GM12878 (cell line): ENCODE results near the gene DYTN. TPM values are rescaled to one million over a fixed set of nuclear protein-coding genes. Genes with fewer than 3 reads are reported as not detected.

Experiments
- ATAC-seq: fragments of 200-7000 bp; cut with Tn5 transposase; 3 replicates; pipeline ENCODE4 v1.9.1; 2020; ENCODE audit warnings: mild to moderate bottlenecking, moderate library complexity
- BruUV-seq: library from RNA; stranded (reverse); fragments of 400-500 nt; replicated peaks from 2 replicates; lab custom pipeline; 2021; lab: Mats Ljungman, UMichigan
- CTCF ChIA-PET: fragments of 300-600 bp; sonication (Branson Sonifier 250); formaldehyde crosslinking; extraction: SDS; loops from one replicate; lab custom pipeline; 2021; ENCODE audit warnings: inconsistent platforms; lab: Yijun Ruan, JAX
- POLR2A ChIA-PET: fragments of 350-600 bp; formaldehyde crosslinking; extraction: SDS; loops from one replicate; lab custom pipeline; 2021; ENCODE audit warnings: inconsistent platforms; lab: Charles Lee
- RAD21 ChIA-PET: fragments of 300-600 bp; sonication (Branson Sonifier 250); formaldehyde crosslinking; loops from one replicate; lab custom pipeline; 2023; ENCODE audit warnings: antibody characterized with exemption; ENCODE audit not compliant: unreplicated experiment; lab: Charles Lee
- SMC1A ChIA-PET: fragments of 300-600 bp; sonication (Branson Sonifier 250); formaldehyde crosslinking; loops from one replicate; lab custom pipeline; 2023; ENCODE audit not compliant: unreplicated experiment, uncharacterized antibody; lab: Charles Lee
- DNase-seq: peaks from one replicate; pipeline ENCODE4 v3.0.0-alpha.2; 2011; ENCODE audit warnings: low read depth, low spot score
- FAIRE-seq: peaks from 3 replicates; lab custom pipeline; 2011; peaks lifted over from hg19 to GRCh38; lab: Jason Lieb, UNC
- H2AFZ ChIP-seq: 2 replicates; pipeline ENCODE4 v1.6.0; 2011; ENCODE audit warnings: low read depth, low read length, control low read depth; ENCODE audit not compliant: control insufficient read depth
- H3K27ac ChIP-seq: 2 replicates; pipeline ENCODE4 v1.5.1; 2011; ENCODE audit warnings: control low read depth; ENCODE audit not compliant: control insufficient read depth, insufficient read depth
- H3K27me3 ChIP-seq, 2 experiments: replicated peaks in 1 of 2; 2 replicates each; pipeline versions ENCODE4 v1.6.0 to v1.6.1; 2011; ENCODE audit warnings: low read length in 1 of 2; ENCODE audit not compliant: control insufficient read depth in 2 of 2, insufficient read depth in 2 of 2
- H3K36me3 ChIP-seq, 2 experiments: 2 replicates each; pipeline ENCODE4 v1.5.1; 2011; ENCODE audit warnings: low read length in 1 of 2; ENCODE audit not compliant: control insufficient read depth in 2 of 2, insufficient read depth in 2 of 2
- H3K4me1 ChIP-seq: 2 replicates; pipeline ENCODE4 v1.6.1; 2011; ENCODE audit warnings: mild to moderate bottlenecking, low read length, moderate library complexity, mixed read lengths; ENCODE audit not compliant: control insufficient read depth, insufficient read depth
- H3K4me2 ChIP-seq: 2 replicates; pipeline ENCODE4 v1.6.0; 2011; ENCODE audit warnings: control low read depth; ENCODE audit not compliant: control insufficient read depth, insufficient read depth
- H3K4me3 ChIP-seq: fragments of 200-600 bp; sonication (generic); 2 replicates; pipeline ENCODE4 v1.5.1; 2016
- H3K79me2 ChIP-seq: 2 replicates; pipeline ENCODE4 v1.6.0; 2011; ENCODE audit warnings: low read length; ENCODE audit not compliant: control insufficient read depth, insufficient read depth
- H3K9ac ChIP-seq: 2 replicates; pipeline ENCODE4 v1.8.0; 2011; ENCODE audit warnings: low read length, control low read depth, mixed read lengths; ENCODE audit not compliant: control insufficient read depth, insufficient read depth
- H3K9me3 ChIP-seq: replicated peaks from 3 replicates; pipeline ENCODE4 v1.5.1; 2011; ENCODE audit warnings: mild to moderate bottlenecking, low read length; ENCODE audit not compliant: control insufficient read depth, insufficient read depth
- H4K20me1 ChIP-seq: 2 replicates; pipeline ENCODE4 v1.6.0; 2011; ENCODE audit not compliant: control insufficient read depth, insufficient read depth
- BCL11A ChIP-seq: IDR thresholded peaks from 2 replicates; pipeline ENCODE4 v1.6.1; 2011; ENCODE audit warnings: low read depth, low read length
- BHLHE40 ChIP-seq, 2 experiments: fragments of 450-650 bp in 1 of 2; IDR thresholded peaks; 2 replicates each; pipeline ENCODE4 v1.6.1; 2011 to 2017; ENCODE audit warnings: low read depth in 2 of 2, borderline replicate concordance in 1 of 2, improper control_type of control experiment in 1 of 2, low read length in 1 of 2, mild to moderate bottlenecking in 1 of 2
- BMI1 ChIP-seq: fragments of 450-650 bp; IDR thresholded peaks from 2 replicates; pipeline ENCODE4 v1.6.1; 2016; ENCODE audit warnings: mild to moderate bottlenecking, moderate library complexity, borderline replicate concordance
- CREB1 ChIP-seq: IDR thresholded peaks from 2 replicates; pipeline ENCODE4 v1.6.1; 2012; ENCODE audit warnings: low read depth, mild to moderate bottlenecking, inconsistent platforms
- FOXM1 ChIP-seq: IDR thresholded peaks from 2 replicates; pipeline ENCODE4 v1.6.1; 2012; ENCODE audit warnings: low read depth, mild to moderate bottlenecking, inconsistent platforms, low read length, moderate library complexity
- NFXL1 ChIP-seq: fragments of 450-650 bp; IDR thresholded peaks from 2 replicates; pipeline ENCODE4 v1.6.1; 2017; ENCODE audit warnings: antibody characterized with exemption, mild to moderate bottlenecking, borderline replicate concordance
- NR2C2 ChIP-seq: IDR thresholded peaks from 2 replicates; pipeline ENCODE4 v1.6.1; 2011; ENCODE audit warnings: borderline replicate concordance, low read depth; ENCODE audit not compliant: control insufficient read depth, insufficient read length
- POLR2AphosphoS2 ChIP-seq: IDR thresholded peaks from 2 replicates; pipeline ENCODE4 v1.6.1; 2011; ENCODE audit warnings: low read depth, mild to moderate bottlenecking, low read length, improper control_type of control experiment, moderate library complexity
- RCOR1 ChIP-seq: conservative IDR thresholded peaks from 2 replicates; pipeline ENCODE4 v1.6.1; 2012; ENCODE audit warnings: low read depth, low read length, improper control_type of control experiment
- SMAD5 ChIP-seq: IDR thresholded peaks from 2 replicates; pipeline ENCODE4 v1.6.1; 2016; ENCODE audit warnings: antibody characterized with exemption, low read depth
- ZNF207 ChIP-seq: fragments of 450-650 bp; IDR thresholded peaks from 2 replicates; pipeline ENCODE4 v1.6.1; 2014; ENCODE audit warnings: antibody characterized with exemption, mild to moderate bottlenecking, borderline replicate concordance
- ZSCAN29 ChIP-seq: fragments of 450-650 bp; IDR thresholded peaks from 2 replicates; pipeline ENCODE4 v1.6.1; 2017; ENCODE audit warnings: mild to moderate bottlenecking, moderate library complexity
- WGBS: methylation state at CpG from one replicate; pipeline ENCODE4 v1.1.6; 2016; ENCODE audit warnings: low lambda C conversion rate; ENCODE audit not compliant: insufficient replicate concordance, insufficient coverage; ENCODE audit errors: missing lambda C conversion rate; 5-methylcytosine and 5-hydroxymethylcytosine counted together
- in situ Hi-C: fragments of 300-500 bp; cut with MboI; formaldehyde crosslinking; loops from 9 replicates; pipeline ENCODE4 v1.14.3; 2018; ENCODE audit warnings: mixed read lengths
- intact Hi-C: fragments of 100-400 bp; cut with micrococcal nuclease; formaldehyde crosslinking; loops from one replicate; pipeline ENCODE4 v1.14.2; 2022; ENCODE audit not compliant: unreplicated experiment
- polyA plus RNA-seq, 11 experiments: library from polyadenylated mRNA; depleted of rRNA in 4 of 11; unstranded in 6 of 11; stranded (reverse) in 5 of 11; fragments of >200 nt; fragmentation: Nextera tagmentation in 4 of 11; fragmentation: Illumina TruSeq in 1 of 11; extraction: Ambion mirVana in 4 of 11; extraction: Trizol in 1 of 11; gene quantifications; 1 replicate in 1 of 11; 2 replicates in 10 of 11; pipeline versions ENCODE4 v1.2.1 to v1.2.3, GENCODE V29; 2011 to 2016; ENCODE audit warnings: inconsistent platforms in 2 of 11, missing spikeins in 2 of 11, low read depth in 1 of 11
- total RNA-seq, 4 experiments: library from RNA; depleted of rRNA in 3 of 4; stranded (reverse); fragments of >200 nt in 3 of 4; fragmentation: Illumina TruSeq in 1 of 4; extraction: Trizol in 1 of 4; gene quantifications; 2 replicates each; pipeline versions ENCODE4 v1.2.1 to v1.2.3, GENCODE V29; 2013 to 2021
- TF ChIP-seq, protein P1 (sequence below), 3 experiments: IDR thresholded peaks in 2 of 3; conservative IDR thresholded peaks in 1 of 3; 2 replicates each; pipeline ENCODE4 v1.5.1; 2011; ENCODE audit warnings: low read depth in 3 of 3, low read length in 3 of 3, mild to moderate bottlenecking in 3 of 3, control low read depth in 2 of 3, moderate library complexity in 2 of 3, inconsistent platforms in 1 of 3, mixed read lengths in 1 of 3; ENCODE audit not compliant: control insufficient read depth in 2 of 3, insufficient read depth in 1 of 3; ENCODE audit errors: extremely low read depth in 1 of 3
- TF ChIP-seq, protein P2 (sequence below): fragments of 450-650 bp; IDR thresholded peaks from 2 replicates; pipeline ENCODE4 v1.6.1; 2014; ENCODE audit warnings: mild to moderate bottlenecking
- TF ChIP-seq, protein P3 (sequence below): IDR thresholded peaks from 2 replicates; pipeline ENCODE4 v1.6.1; 2012; ENCODE audit warnings: low read depth, low read length, improper control_type of control experiment
- TF ChIP-seq, protein P4 (sequence below): IDR thresholded peaks from 2 replicates; pipeline ENCODE4 v1.6.1; 2012; ENCODE audit warnings: low read length, inconsistent platforms

DYTN gene
- total and polyA plus RNA-seq, 10 of the 15 experiments (the other 5 are each of a cell fraction or from before 2014, with no cell fraction given): 0.02 to 0.32 (median 0.09) TPM; not detected in 3

DNA sequence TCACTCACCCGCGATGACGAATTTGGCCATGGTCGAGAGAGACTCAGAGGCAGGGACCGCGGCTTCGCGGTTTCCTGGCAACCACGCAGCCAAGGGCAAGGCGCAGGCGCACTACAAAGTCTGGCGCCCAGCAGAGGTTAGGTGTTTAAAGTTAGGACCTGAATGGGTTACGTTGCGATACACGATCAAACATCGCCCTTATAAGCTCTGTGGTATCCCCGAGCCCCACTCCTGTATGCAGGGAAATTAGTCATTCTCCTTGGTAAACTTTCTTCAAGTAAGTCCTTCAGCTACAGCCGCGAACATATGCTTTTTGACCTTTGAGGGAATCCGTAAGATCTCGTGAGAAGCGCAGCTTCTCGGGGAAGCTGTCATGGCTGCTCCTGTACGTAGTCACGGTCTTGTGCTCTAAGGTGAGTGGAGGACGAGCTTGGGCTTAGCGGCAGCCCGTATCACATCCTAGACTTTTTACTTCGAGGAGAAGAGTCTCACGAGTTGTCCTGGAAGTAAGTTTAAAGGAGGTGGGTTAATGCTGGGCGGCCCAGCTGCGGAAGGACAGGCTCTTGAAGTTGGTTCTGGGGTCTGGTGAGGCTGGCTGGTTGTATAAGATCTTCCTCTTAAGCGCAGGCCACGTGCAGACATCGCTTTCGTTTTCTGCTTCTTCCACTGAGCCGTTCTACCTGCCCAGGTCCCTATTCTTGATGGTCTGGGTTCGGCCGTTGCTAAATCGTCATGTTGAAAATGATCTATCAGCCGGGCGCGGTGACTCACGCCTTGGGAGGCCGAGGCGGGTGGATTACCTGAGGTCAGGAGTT lies 47.3 kb upstream of the DYTN start, which contains the start of the genes FASTKD2 and MDH1B:
Gene FASTKD2, plus strand, starts transcription at position 365 of the 815 bp plus-strand sequence. CDS start 1,088 bp downstream, outside the sequence.
Gene MDH1B, minus strand, starts transcription at position 87 of the 815 bp plus-strand sequence. Its CDS starts 57 bp downstream, at position 30.
- in situ Hi-C loops: no loop called here
- H3K27me3 ChIP-seq: no peaks in the 10 kb centered on the region
- RAD21 ChIA-PET: interaction anchor here (1.1 to 1.8 kb wide), 2 partner anchors 17 to 862 kb away, joined by 4 to 5 read pairs; no protein-coding TSS in a partner anchor
- H3K9ac ChIP-seq: peak within 1 kb of the TSS; percentile 95
- H3K4me2 ChIP-seq: peak within 1 kb of the TSS; percentile 77
- peaks cover 0 to 4% of the 10 kb centered on the region in 2 experiments; a peak in 1 of 4 replicates for H3K36me3 ChIP-seq
- intact Hi-C loops: no loop called here
- peaks cover 28% of the 10 kb centered on the region for H3K79me2 ChIP-seq
- H4K20me1 ChIP-seq: no peaks in the 10 kb centered on the region
- H2AFZ ChIP-seq: peak within 1 kb of the TSS; percentile 97
- FAIRE-seq (peak; percentile 94), DNase-seq (peak; percentile 92), ATAC-seq (peak; percentile 93)
- WGBS: 2% methylated on average over 46 of the region's 46 CpGs
- peak within 1 kb of the TSS; percentile 92 for H3K27ac ChIP-seq
- no peaks in the 10 kb centered on the region for H3K9me3 ChIP-seq
- CTCF ChIA-PET: interaction anchor here (0.7 to 2.5 kb wide), 4 partner anchors 15 to 375 kb away, joined by 3 to 10 read pairs (median 4); no protein-coding TSS in a partner anchor
- BruUV-seq: no TSS peak
- H3K4me3 ChIP-seq: peak within 1 kb of the TSS; percentile 97
- POLR2A ChIA-PET: interaction anchor here (0.5 to 1.0 kb wide), 4 partner anchors 8 to 765 kb away, joined by 4 to 8 read pairs (median 4); partner anchors contain the start of gene KLF7
- peaks cover 2% of the 10 kb centered on the region; the same call in 1 of the 2 replicates for H3K4me1 ChIP-seq
- SMC1A ChIA-PET: interaction anchor here (0.8 to 1.2 kb wide), 6 partner anchors 16 to 762 kb away, joined by 3 to 7 read pairs (median 4); no protein-coding TSS in a partner anchor
- 0 out of 2 replicates have a peak, but pooled peaks have one; percentile 21 for TF ChIP-seq FOXM1
- peak; percentile 73; the same call in 1 of the 2 replicates for TF ChIP-seq BMI1
- peak; percentile 61 to 78; a peak in 3 of 4 replicates for TF ChIP-seq BHLHE40 (IDR thresholded peaks at IDR 0.05; ENCODE audit: borderline replicate concordance in 1 of 2, low read depth in 2 of 2, low read length in 1 of 2)
- TF ChIP-seq, protein P1, sequence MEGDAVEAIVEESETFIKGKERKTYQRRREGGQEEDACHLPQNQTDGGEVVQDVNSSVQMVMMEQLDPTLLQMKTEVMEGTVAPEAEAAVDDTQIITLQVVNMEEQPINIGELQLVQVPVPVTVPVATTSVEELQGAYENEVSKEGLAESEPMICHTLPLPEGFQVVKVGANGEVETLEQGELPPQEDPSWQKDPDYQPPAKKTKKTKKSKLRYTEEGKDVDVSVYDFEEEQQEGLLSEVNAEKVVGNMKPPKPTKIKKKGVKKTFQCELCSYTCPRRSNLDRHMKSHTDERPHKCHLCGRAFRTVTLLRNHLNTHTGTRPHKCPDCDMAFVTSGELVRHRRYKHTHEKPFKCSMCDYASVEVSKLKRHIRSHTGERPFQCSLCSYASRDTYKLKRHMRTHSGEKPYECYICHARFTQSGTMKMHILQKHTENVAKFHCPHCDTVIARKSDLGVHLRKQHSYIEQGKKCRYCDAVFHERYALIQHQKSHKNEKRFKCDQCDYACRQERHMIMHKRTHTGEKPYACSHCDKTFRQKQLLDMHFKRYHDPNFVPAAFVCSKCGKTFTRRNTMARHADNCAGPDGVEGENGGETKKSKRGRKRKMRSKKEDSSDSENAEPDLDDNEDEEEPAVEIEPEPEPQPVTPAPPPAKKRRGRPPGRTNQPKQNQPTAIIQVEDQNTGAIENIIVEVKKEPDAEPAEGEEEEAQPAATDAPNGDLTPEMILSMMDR (IDR thresholded peaks at IDR 0.05 in 2 of 3, conservative IDR thresholded peaks at IDR 0.05 in 1 of 3; ENCODE audit: control insufficient read depth in 2 of 3, extremely low read depth in 1 of 3, insufficient read depth in 1 of 3, low read depth in 3 of 3, low read length in 3 of 3): no peak
- TF ChIP-seq, protein P2, sequence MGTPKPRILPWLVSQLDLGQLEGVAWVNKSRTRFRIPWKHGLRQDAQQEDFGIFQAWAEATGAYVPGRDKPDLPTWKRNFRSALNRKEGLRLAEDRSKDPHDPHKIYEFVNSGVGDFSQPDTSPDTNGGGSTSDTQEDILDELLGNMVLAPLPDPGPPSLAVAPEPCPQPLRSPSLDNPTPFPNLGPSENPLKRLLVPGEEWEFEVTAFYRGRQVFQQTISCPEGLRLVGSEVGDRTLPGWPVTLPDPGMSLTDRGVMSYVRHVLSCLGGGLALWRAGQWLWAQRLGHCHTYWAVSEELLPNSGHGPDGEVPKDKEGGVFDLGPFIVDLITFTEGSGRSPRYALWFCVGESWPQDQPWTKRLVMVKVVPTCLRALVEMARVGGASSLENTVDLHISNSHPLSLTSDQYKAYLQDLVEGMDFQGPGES: no peak
- TF ChIP-seq NR2C2: no peak
- no peak for TF ChIP-seq BCL11A
- TF ChIP-seq POLR2AphosphoS2: peak; percentile 76; the same call in 1 of the 2 replicates
- no peak for TF ChIP-seq NFXL1
- peak; percentile 96; the same call in 1 of the 2 replicates for TF ChIP-seq RCOR1
- TF ChIP-seq ZSCAN29: no peak
- TF ChIP-seq CREB1: peak; percentile 63
- TF ChIP-seq, protein P3, sequence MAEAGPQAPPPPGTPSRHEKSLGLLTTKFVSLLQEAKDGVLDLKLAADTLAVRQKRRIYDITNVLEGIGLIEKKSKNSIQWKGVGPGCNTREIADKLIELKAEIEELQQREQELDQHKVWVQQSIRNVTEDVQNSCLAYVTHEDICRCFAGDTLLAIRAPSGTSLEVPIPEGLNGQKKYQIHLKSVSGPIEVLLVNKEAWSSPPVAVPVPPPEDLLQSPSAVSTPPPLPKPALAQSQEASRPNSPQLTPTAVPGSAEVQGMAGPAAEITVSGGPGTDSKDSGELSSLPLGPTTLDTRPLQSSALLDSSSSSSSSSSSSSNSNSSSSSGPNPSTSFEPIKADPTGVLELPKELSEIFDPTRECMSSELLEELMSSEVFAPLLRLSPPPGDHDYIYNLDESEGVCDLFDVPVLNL: no peak
- TF ChIP-seq, protein P4, sequence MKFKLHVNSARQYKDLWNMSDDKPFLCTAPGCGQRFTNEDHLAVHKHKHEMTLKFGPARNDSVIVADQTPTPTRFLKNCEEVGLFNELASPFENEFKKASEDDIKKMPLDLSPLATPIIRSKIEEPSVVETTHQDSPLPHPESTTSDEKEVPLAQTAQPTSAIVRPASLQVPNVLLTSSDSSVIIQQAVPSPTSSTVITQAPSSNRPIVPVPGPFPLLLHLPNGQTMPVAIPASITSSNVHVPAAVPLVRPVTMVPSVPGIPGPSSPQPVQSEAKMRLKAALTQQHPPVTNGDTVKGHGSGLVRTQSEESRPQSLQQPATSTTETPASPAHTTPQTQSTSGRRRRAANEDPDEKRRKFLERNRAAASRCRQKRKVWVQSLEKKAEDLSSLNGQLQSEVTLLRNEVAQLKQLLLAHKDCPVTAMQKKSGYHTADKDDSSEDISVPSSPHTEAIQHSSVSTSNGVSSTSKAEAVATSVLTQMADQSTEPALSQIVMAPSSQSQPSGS: peak; percentile 49; the same call in 1 of the 2 replicates
- TF ChIP-seq SMAD5: peak; percentile 53; the same call in 1 of the 2 replicates
- TF ChIP-seq ZNF207: peak; percentile 27; the same call in 1 of the 2 replicates
